Amniotic stem cell (primary cell): Measurements from ENCODE around the gene PPM1L.

Experiments used
- DNase-seq: peaks from one replicate; lab custom pipeline; 2025; lab: John Stamatoyannopoulos, UW

PPM1L gene

DNA sequence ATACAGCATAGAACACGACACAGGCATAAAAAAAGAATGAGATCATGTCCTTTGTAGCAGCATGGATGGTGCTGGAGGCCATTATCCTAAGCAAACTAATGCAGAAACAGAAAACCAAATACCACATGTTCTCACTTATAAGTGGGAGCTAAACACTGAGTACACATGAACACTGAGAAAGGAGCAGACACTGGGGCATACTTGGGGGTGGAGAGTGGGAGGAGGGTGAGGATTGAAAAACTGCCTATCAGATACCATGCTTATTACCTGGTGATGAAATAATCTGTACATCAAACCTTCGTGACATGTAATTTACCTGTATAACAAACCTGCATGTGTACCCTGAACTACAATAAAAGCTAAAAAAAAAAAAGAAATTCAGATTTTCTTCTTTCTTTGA, 100.4 kb downstream of the PPM1L start:
- no peak for DNase-seq

DNA sequence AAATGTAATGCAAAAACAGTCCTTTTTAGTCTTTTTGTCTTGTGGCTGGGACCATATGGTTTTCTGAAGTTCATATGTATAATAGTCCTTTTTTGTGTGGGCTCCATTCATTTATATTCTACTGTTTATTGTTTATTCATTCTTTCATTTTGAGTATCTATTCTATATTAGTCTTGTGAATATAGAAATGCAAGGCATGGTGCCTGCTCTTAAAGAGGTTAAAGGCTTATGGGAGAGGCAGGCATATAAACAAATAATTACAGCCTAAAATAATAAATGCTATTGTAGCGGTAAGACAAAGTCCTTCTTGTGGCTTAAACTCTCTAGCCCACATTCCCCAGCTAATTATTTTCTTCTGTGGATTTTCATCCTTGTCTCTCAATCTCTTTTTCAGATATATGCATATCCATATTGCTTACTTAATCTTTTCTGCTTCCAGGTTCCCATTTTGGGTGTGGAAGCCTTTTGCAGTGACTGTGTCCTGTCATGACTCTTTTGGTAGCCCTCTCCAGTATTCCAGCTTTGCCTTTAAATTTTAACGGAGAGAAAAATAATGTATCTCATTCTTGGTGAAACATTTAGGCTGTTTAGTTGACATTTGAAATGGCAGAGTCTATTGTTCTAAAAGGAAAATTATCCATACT, 101.6 kb downstream of the PPM1L start:
- no peak for DNase-seq

DNA sequence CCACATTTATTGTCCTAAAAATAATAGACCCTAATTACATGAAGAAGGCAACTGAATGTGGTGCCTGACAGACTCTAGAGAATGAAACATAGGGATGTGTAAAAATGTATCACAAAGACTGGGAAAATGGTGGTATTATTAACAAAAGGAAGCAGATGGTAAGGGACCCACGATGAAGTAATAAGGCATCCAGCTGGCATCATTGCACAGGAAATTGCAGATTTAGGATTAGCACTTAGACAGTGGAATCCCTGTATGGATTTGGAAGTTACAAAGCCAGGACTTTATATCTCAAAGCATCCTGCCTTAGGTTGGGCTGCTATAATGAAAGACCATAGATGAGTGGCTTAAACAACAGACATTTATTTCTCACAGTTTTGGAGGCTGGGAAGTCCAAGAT, 104.3 kb downstream of the PPM1L start:
- no peak for DNase-seq

DNA sequence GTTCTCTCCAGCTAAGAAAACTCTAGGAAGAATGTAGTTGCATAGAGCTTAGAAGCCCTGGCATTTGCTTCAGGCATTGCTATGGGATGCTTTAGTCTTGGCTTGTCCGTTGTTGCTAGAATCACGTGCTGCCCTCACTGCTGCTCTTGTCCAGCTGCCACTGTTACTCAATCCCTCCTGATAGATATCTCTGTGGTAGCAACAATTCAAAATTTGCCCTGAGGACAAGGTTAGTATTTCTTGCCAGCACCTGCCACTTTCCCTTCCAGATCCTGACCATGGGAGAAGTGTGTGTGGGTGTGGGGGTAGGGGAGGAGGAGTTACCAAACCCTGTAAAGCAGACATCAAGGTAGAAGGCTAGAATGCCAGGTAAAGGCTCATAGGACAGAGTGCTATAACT, 113.8 kb downstream of the PPM1L start:
- DNase-seq, result no peak

DNA sequence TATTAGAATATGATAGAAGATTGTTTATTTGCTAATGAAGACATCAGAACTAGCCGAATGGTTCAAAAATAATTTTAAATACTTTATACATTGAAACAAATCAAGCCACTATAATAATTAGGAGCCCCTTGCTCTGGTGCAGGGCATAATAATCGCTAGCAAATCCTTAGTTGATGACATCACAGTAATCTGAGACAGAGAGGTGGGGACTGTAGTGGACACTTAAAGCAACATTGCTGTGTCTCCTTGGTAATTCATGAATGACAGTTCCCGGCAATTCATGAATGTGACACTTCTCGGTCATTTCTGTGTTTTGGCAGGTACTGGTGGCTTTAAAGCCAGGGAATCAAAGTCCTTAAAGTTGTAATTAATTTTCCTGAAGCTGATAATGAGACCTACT, 114.3 kb downstream of the PPM1L start:
- DNase-seq, result no peak

DNA sequence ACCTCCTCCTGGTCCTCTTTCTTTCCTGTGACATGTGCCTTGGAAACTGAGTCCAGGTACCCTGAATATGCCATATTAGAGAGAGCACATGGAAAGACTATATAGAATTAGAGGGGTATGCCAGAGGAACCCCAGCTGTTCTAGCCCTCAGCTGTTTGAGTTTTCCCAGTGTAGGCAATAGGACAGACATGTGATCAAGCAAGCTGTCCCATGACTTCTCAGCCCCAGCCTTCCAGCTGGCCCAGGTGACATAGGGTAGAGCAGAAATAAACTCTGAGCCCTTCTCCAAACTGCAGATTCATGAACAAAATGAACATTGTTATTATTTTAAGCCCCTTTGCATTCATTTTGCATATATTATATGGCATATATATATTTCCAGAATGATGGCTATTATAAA, 118.7 kb downstream of the PPM1L start:
- DNase-seq, result no peak

DNA sequence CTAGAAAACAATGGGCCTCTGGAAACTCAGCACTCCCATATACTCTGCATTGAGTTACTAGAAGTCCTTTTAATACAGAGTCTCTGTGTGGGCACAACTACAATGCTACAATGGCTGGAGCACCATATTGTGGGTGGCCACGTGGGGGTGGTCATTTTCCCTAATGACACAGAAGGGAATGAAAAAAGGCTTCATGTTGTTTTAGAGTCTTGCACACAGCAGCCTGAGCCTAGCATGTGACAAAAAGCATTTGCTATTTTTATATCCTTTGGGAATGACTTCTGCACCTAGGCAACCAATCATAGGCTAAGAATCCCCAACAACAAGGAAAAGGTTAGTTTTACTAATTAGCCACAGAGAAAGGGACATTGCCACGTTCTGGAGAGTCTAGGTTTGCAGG, 120.6 kb downstream of the PPM1L start:
- DNase-seq, result no peak

DNA sequence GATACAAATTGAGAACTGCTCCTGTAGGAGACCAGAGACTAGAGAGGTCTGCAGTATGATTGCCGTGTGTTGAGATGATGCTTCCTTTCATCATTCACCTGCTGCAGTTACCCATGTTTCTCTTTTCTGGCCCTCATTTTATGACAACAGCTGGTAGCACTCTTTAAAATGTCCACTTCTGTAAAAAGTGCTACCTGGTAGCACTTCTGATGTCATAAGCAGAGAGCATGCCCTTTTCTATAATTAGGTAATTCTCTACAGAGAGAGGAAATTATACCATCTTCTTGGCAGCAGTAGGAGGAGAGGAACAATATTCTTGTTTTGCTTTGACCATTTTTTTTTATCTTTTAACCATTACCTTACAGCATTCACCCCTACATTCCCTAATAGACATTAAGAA, 123.8 kb downstream of the PPM1L start:
- DNase-seq, result no peak

DNA sequence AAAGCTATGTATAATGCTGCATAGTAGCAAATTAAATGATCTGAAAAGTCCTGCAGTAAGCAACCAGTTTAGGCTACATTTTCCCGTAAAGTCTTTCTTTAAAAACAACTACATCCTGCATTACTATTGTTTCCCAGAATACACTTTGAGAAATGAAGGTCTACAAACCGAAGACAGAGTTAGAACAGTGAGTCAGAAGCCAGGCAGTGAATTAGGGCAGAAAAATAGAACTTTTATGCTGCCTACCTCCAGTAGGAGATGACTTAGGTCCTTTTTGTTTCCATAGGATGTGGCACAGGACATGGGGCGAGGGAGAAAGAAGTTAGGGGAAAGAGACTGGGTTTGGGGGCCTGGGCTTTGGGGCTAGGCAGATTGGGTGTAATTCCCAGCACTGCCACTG, 127.3 kb downstream of the PPM1L start:
- no peak for DNase-seq

DNA sequence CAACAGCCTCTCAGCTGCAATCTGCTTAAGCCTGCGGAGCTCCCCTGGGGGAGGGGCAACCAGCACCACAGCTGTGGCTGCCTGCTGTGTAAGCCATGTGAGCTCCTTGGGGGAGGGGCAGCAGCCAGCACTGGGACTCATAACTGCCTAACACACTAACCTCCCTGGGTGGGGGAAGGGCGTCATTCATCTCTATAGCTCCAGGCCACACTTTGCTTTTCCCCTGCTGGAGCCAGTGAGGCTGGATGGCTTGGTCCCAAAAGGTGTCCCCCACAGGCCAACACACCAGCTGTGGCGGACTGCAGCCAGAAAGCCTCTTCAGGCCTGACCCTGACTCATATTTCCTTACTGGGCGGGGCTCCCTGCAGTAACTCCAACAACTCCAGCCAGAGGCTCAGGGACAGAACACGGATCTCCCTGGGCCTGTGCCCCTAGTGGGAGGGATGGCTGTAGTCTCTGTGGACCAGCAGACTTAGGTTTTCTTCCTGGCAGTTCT, 129.8 kb downstream of the PPM1L start:
- no peak for DNase-seq

DNA sequence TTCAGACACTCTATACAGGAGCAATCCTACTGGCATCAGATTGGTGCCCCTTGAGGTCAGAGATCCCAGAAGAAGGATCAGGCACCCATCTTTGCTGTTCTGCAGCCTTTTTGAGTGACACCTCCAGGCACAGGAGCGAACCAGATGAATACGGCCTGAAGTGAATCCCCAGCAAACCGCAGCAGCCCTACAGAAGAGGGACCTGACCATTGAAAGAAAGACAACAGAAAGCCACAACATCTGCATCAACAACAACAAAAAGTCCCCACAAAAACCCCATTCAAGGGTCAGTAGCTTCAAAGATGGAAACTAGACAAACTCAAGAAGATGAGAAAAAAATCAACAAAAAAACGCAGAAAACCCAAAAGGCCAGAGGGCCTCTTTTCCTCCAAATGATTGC, 130.4 kb downstream of the PPM1L start:
- no peak for DNase-seq

DNA sequence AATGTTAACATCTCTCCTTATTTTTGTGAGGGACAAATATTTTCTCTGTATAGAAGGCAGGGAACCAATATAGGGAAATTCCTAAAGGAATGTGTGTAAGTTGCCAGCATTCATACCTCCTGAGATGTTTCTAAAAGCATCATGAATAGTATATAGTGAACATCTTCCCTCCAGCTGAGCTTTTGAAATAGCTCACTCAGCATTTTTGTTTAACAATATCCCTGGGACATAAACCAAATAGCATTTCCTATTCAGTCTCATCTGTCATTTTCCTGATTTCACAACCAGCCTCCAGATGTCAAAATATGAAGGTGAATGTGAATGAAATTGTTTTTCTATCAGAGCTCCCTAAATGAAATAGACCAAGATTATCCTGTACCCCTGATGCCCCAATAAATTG, 137.2 kb downstream of the PPM1L start:
- DNase-seq, result no peak

DNA sequence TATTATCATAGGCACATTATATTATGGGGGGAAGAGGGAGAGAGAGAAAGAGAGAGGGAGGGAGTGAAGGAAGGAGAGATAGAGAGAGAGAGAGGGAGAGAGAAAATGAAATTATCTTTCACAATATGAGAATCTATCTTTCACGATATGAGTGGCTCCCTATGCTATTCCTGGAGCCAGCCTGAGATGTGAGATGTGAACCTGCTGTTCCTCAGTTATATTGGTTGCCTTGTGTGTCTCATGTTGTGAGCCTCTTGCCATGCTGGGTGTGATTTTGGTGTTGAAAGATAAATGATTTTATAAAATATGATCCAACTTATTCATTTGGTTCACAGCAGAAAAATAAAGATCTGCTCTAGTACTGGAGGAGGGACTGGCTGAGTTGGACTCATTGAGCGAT, 148.7 kb downstream of the PPM1L start:
- no peak for DNase-seq

DNA sequence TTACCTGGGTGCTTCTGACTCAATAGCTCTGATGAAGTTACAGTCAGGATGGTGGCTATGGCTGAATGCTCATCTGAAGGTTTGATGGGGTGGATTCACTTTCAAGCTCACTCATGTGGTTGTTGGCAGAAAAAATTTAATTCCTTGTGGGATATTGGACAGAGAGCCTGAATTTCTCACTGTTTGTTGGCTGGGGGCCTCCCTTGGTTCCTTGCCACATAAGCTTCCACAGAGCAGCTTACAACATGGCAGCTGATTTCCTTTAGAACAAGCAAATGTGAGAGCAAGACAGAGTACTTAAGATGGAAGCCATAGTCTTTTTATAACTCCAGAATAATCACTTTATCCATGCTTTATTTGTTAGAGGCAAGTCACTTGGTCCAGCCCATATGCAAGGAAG, 150.6 kb downstream of the PPM1L start:
- no peak for DNase-seq

DNA sequence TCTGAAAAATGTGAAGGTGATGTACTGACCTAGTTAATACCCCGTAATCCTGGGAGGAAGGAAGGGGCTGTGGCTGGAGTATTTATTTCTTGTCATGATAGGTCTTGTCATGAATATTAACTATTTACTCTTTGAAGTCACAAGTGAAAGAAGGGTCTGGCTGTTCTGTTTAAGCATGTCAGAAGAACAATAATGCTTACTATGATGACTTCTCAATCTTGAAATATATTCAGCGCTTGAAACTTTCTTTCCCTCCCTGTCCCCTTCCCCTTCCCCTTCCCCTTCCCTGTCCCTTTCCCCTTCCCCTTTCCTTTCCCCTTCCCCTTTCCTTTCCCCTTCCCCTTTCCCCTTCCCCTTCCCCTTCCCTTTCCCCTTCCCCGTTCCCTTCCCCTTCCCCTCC, 153.9 kb downstream of the PPM1L start:
- DNase-seq, result no peak

DNA sequence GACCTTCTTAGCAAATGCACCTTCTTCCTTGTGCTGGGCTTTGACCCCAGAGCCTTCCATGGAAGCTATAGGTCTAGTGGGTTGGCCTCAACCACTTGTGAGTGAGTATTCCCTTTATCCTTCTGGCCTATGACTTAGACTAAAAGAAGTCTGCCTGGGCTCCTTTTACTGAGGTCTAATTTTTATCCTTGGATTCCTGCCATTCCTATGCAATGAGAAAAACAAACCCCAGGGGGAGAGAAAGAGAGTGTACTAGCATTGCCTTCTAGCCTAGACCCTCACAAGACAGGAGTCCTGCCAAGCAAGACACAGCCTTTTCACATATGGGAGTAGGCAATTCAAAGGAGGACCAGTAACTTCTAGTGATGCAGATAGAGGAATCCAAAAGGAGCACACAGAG, 155.4 kb downstream of the PPM1L start:
- DNase-seq, result no peak

DNA sequence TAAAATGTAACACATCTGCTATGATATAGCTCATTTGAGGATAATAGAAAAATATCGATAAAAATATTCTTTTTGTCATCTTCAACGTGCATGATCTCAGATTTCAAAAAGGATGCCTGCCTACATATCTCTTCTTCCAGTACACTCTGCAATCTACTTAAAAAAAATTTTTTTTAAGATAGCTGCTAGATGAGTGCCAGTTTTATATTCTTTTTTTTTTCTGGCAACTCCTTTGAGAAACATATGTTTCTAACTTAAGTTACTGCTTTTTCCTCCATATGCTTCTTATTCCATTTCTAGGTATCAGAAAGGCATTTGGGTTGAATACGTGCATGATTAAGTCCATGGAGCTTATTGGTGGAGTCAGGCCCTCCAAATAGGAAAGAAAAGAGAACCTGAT, 160.4 kb downstream of the PPM1L start:
- DNase-seq, result no peak

DNA sequence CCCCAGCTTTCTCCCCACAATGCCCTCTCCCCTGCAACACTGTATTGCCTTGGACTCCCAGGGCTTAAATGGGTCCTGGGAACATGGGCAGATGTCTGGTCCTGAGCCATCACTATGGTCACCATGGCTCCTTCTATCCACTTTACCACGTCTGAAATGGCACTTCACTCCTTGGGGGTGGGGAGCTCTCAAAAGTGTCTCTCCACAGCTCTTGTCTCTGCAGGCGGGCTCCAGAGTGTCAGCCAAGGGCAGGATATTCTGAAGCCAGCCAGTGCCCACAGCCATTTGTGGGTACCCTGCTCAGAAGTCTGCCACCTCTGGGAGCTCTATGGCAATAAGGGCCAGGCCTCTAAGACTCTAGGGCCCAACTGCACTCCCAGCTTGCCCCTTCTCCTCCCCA, 163.9 kb downstream of the PPM1L start:
- no peak for DNase-seq

DNA sequence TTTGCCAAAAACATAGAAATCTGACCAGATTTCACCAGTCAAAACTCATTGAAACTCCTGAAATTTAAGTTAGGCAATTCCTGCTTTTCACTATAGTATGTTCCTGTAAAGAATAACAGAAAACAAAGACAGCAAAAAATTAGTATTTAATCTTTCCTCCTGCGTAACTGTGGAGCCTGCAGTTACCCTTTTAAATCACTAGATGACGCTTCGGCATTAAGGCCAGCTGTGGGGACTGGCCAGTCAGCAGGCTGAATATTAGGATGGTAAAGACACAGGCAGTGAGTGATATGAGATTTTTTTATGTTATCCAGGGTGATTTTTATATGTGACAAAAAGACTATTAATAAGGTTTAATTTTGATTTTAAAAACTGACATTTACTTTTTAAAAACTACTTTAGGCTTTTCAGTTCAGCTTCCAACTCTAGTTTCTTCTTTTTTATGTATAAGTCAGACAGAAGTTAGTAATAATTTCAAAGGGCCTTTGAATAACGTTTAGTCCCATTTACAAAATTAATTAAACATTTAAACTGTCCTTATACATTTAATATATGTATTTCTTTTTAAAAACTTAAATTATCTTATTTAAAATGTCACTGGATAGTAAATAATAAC, 165.1 kb downstream of the PPM1L start:
- peak; percentile 28 for DNase-seq

DNA sequence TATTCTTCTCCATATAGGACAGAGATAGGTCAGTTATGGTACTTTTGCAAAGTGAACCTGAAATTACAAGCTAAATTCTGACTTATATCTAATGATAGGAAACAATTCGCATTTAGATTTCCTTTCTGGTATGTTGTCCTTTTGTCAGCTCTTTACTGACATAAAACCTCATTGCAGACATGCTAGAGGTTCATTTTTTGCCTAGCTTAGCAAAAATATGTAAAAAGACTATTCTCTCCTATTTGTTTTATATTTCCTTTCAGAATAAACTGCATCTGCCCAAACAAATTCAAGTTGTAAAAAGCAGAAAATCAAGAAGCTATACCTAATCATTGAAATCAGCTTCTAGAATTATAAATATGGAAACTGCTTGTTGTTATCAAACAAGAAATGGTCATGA, 168.7 kb downstream of the PPM1L start:
- DNase-seq, result no peak

DNA sequence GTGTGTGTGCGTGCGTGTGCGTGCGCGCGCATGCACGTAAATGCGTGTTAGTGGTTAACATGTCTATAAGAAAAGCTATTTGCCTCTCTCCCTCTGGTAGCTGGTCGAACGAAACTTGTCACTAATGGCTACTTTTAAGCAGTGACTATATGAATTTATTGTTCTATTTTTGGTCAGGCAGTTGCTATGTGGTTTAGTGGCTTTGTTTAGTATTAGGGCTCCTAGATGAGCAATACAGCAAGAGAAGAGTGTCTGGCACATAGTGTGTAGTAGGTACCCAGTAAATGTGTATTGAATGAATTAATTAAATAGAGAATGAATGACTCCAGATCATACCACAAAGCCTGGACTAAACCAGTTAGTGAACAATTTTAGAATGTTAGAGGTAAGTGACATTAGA, 171.6 kb downstream of the PPM1L start:
- DNase-seq, result no peak

DNA sequence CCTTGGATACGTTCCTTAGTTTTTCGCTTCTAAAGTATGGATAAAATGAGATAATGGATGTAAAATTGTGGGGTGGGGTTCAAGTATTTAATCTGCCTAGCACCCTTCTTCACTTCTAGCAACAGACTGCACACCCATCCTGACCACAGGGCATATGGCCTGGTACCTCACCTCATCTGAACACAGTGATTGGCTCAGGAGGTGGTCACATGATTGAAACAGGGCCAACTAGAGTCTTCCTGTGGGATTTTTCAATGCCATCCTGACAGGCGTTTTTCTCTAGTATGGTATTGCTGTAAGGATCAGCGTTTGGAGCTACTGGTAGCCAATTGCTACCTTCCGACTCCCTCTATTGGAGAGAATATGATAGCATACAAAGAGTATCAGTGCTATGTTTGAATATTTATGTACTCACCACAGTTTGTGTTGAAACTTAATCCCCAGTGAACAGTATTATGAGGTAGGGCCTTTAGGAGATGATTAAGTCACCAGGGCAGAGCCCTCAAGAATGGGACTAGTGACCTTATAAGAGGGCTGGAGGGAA, 172.2 kb downstream of the PPM1L start:
- DNase-seq, result no peak

DNA sequence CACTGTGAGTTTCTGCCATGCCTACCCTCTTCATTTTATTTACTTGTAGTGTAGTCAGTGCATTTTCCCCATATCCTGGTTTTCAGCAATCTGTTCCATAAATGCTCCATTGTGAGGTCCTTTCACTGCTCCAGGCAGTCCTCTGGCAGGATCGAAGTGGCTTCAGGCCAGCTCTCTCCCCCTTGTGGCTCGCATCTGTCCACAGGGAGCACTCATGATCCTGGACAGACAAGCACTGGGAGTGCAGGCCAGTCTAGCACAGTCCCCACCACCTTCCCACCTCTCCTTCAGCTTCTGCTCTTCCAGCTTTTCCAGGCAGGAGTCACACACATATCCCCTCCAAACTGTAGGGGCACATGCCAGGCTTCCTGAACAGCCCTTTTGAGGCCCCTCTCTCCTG, 173.6 kb downstream of the PPM1L start:
- DNase-seq, result no peak

DNA sequence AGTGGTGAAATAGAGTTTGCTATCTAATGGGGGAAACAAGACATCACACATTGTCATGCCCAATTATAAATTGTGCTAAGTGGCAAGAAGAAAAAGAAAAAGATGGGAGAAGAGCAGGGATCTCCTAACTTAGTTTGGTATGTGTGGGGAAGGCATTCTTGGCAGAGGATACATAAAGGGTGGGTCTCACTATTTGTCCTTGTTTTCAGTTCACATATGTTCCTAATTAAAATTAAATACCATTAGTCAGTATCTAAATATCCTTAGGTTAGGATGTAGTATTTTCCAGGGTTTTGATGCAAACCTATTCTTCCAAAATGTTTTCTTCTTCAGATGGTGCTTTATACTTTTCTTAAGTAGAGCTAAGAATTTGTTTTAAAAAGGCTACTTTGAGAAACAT, 175.4 kb downstream of the PPM1L start:
- DNase-seq, result no peak
